Measurements from ENCODE around the gene PTEN. TPM values are rescaled to one million over a fixed set of nuclear protein-coding genes. Genes with fewer than 3 reads are reported as not detected.

Gene PTEN
- total RNA-seq, 1 experiment from 2014 or later: 58.7 TPM

- Histone ChIP-seq H3K4me1 (ENCODE audit: control insufficient read depth in 1 of 2, insufficient read depth in 2 of 2, low read length in 2 of 2) (no peaks in the 10 kb centered on the region), H3K79me2 (ENCODE audit: insufficient read depth, low read length) (no peaks in the 10 kb centered on the region), H3K9me3 (ENCODE audit: control insufficient read depth in 1 of 2, insufficient read depth in 1 of 2, low read depth in 1 of 2, low read length in 2 of 2) (no peaks in the 10 kb centered on the region), H3K36me3 (ENCODE audit: control insufficient read depth in 1 of 2, insufficient read depth in 2 of 2, low read length in 2 of 2) (no peaks in the 10 kb centered on the region), H3K27me3 (ENCODE audit: insufficient read depth, low read length) (no peaks in the 10 kb centered on the region), H3K27ac (ENCODE audit: low read depth, low read length) (no peak overlapping the region), H4K20me1 (ENCODE audit: insufficient read depth) (no peaks in the 10 kb centered on the region), H3K9ac (ENCODE audit: low read length) (no peak overlapping the region), H3K4me3 (replicated peaks in 1 of 2; ENCODE audit: low read depth in 1 of 2, low read length in 2 of 2) (no peak overlapping the region), H2AFZ (ENCODE audit: low read depth, low read length, poor library complexity, severe bottlenecking) (no peak overlapping the region), H3K4me2 (ENCODE audit: low read length) (no peak overlapping the region), H3K9me2 (ENCODE audit: insufficient read depth) (no peaks in the 10 kb centered on the region)
- BruUV-seq (replicated peaks): no TSS peak
- ATAC-seq (no peak), DNase-seq (ENCODE audit: low read depth, low spot score) (no peak)
- intact Hi-C loops (cut with micrococcal nuclease): no loop called here
- POLR2A ChIA-PET: no interaction called here
- RAD21 ChIA-PET (ENCODE audit: low non-redundant PET in 1 of 2, low total read pairs in 2 of 2, uncharacterized antibody in 2 of 2, unreplicated experiment in 2 of 2): no interaction called here
- TF ChIP-seq ZFX (IDR thresholded peaks at IDR 0.05) (no peak), ELF1 (IDR thresholded peaks at IDR 0.05; ENCODE audit: borderline replicate concordance, low read depth) (no peak), MAX (IDR thresholded peaks at IDR 0.05) (no peak), CTCF (IDR thresholded peaks at IDR 0.05 in 2 of 3, conservative IDR thresholded peaks at IDR 0.05 in 1 of 3; ENCODE audit: borderline replicate concordance in 1 of 3, insufficient read depth in 1 of 3, low read depth in 2 of 3, low read length in 2 of 3) (no peak), EZH2 (IDR thresholded peaks at IDR 0.05) (no peak), EGR1 (IDR thresholded peaks at IDR 0.05; ENCODE audit: low read depth) (no peak), POLR2AphosphoS5 (IDR thresholded peaks at IDR 0.05; ENCODE audit: low read depth, low read length) (no peak), SIN3A (IDR thresholded peaks at IDR 0.05; ENCODE audit: low read depth) (no peak), JUND (IDR thresholded peaks at IDR 0.05) (no peak), RAD21 (IDR thresholded peaks at IDR 0.05; ENCODE audit: low read depth) (no peak), EZH2phosphoT487 (IDR thresholded peaks at IDR 0.05; ENCODE audit: borderline replicate concordance) (no peak), CEBPB (IDR thresholded peaks at IDR 0.05; ENCODE audit: low read depth) (no peak), SP1 (IDR thresholded peaks at IDR 0.05; ENCODE audit: low read depth) (no peak), ZBTB33 (IDR thresholded peaks at IDR 0.05; ENCODE audit: extremely low read depth, insufficient replicate concordance, low read length) (no peak), ZNF274 (IDR thresholded peaks at IDR 0.05; ENCODE audit: low read depth, low read length) (no peak), TCF7L2 (IDR thresholded peaks at IDR 0.05; ENCODE audit: borderline replicate concordance, extremely low read depth, insufficient read depth, insufficient read length) (no peak), POLR2A (IDR thresholded peaks at IDR 0.05; ENCODE audit: borderline replicate concordance, extremely low read depth, insufficient read depth, insufficient read length) (no peak)
- CTCF ChIA-PET: no interaction called here
Measured at GRCh38 chr10:87974769-87975168, 111.3 kb downstream of the PTEN start.
